Measurements from ENCODE around the gene NDP.
"Not testable (repeated sequence)": the region's sequence is repeated elsewhere in the genome, so short reads cannot be mapped to it uniquely, and the experiment has no call there.

NDP gene

GRCh38 chrX:43970528-43970927, 2.7 kb downstream of the NDP start:
- no peak for ATAC-seq

- no peak for ATAC-seq
Measured at GRCh38 chrX:43969504-43970501, 3.4 kb downstream of the NDP start.

- no peak for ATAC-seq
Measured at GRCh38 chrX:43968359-43968781, 4.8 kb downstream of the NDP start.

- peak in 1 of 2 donors; percentile 41 for ATAC-seq
Measured at GRCh38 chrX:43964936-43965335, 8.3 kb downstream of the NDP start.

GRCh38 chrX:43963726-43964125, 9.5 kb downstream of the NDP start:
- no peak for ATAC-seq

- ATAC-seq: no peak
Measured at GRCh38 chrX:43962636-43963035, 10.6 kb downstream of the NDP start.

- ATAC-seq: no peak
Measured at GRCh38 chrX:43961699-43962098, 11.5 kb downstream of the NDP start.

GRCh38 chrX:43958529-43958928, 14.7 kb downstream of the NDP start:
- peak; percentile 38 to 56 for ATAC-seq

GRCh38 chrX:43956034-43956433, 17.2 kb downstream of the NDP start:
- no peak for ATAC-seq

GRCh38 chrX:43953218-43953617, 20.0 kb downstream of the NDP start:
- ATAC-seq: no peak

- ATAC-seq: no peak
Measured at GRCh38 chrX:43949669-43950068, 23.5 kb downstream of the NDP start.

- ATAC-seq: no peak
Measured at GRCh38 chrX:43940816-43941474, 32.2 kb downstream of the NDP start.

GRCh38 chrX:43939187-43939926, 33.8 kb downstream of the NDP start:
- no peak for ATAC-seq

GRCh38 chrX:43922032-43922431, 51.2 kb downstream of the NDP start:
- ATAC-seq: not testable (repeated sequence)

- not testable (repeated sequence) for ATAC-seq
Measured at GRCh38 chrX:43910772-43911171, 62.4 kb downstream of the NDP start.

- ATAC-seq: no peak
Measured at GRCh38 chrX:43910012-43910411, 63.2 kb downstream of the NDP start.

GRCh38 chrX:43909141-43909540, 64.0 kb downstream of the NDP start:
- ATAC-seq: no peak

GRCh38 chrX:43899878-43900815, 73.0 kb downstream of the NDP start:
- no peak for ATAC-seq

All from activated CD4-positive, CD25-positive, alpha-beta regulatory T cell treated with anti-CD3 and anti-CD28 coated beads, Interleukin-2, amount 50 U/mL, for 24 hours (primary cell).